GM19324 (cell line): ENCODE data around the gene MAML3.
"Not testable (repeated sequence)": the region's sequence is repeated elsewhere in the genome, so short reads cannot be mapped to it uniquely, and the experiment has no call there.

Experiments
- ATAC-seq: cut with Tn5 transposase; IDR thresholded peaks from one replicate; pipeline ENCODE4 v1.9.1; 2021; ENCODE audit warnings: mild to moderate bottlenecking, moderate library complexity; ENCODE audit not compliant: unreplicated experiment, low FRiP score

Gene MAML3

GRCh38 chr4:139973616-139974015, 180.4 kb downstream of the MAML3 start:
- ATAC-seq: no peak

DNA sequence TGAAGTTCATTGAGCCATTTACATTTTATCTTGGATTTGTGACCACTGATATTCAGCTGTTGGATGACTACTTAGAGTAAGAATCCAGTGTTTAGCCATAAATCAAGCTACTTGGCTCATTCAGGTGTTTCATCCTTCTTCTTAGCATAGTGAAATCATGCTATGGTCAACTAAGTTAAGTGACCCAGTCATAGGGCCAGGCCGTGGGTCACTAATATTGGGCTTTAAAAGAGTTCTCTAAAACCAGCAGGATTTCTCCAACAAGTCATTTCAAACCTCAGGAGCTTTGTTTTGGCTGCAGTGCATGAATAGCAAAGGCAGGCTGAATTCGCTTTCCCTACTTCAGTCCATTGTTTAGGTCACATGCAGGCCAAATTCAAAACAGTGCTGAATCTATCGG, 181.0 kb downstream of the MAML3 start:
- ATAC-seq: no peak

DNA sequence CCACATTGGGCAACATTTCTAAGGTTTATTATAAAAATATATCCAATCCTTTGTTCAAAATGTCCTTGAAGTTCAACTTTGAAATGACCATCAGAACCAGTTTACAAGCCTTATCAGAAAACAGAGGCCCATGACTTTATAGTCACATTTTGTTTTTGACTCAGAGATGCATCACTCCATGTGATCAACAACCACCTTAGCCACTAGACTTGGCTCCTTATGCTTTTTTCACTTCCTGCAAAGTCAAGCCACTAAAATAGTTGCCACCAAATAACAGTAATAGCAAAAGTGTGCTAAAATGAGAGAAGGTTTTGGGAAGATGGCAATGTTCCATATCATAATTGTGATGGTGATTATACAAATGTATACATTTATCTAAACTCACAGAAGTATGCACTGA, 181.7 kb downstream of the MAML3 start:
- no peak for ATAC-seq

GRCh38 chr4:139971111-139971510, 182.9 kb downstream of the MAML3 start:
- ATAC-seq: no peak

GRCh38 chr4:139969635-139970266, 184.2 kb downstream of the MAML3 start:
- no peak for ATAC-seq

DNA sequence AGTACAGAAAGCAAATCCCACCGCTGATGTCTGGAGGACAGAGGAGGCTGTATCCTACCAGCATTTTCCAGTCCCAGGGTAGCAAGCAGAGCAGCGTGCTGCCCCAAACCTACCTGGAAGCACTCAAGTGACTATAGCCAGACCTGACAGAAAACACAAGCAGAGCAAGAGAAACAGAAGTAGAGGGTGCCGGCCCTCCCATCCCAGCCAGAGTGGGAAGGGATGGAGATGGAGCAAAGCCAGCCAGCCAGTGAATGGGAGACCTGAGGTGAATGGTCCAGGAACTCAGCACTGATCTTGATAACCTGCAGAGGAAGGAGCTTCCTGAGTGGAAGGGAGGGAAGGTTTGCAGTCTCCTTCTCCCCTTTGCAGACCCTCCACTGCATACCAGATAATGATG, 185.2 kb downstream of the MAML3 start:
- ATAC-seq: no peak

GRCh38 chr4:139966383-139966782, 187.6 kb downstream of the MAML3 start:
- ATAC-seq: no peak

DNA sequence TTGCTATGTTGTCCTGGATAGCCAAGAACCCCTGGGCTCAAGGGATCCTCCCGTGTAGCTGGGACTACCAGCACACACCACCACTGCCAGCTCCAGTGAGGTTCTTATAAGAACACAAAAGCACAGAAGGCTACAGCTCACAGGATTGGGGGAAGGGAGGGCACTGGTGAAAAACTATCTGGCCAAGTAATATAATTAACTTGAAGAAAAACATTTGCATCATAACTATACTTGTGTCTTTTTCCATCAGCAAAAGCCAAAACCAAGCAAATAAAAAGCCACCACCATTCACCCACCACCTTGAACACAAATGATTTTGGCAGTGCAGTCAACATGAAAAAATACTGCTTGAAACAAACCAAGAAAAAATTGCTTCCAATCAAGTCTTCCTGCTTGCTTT, 188.2 kb downstream of the MAML3 start:
- no peak for ATAC-seq

- no peak for ATAC-seq
Observed at GRCh38 chr4:139963708-139964107, 190.3 kb downstream of the MAML3 start.

DNA sequence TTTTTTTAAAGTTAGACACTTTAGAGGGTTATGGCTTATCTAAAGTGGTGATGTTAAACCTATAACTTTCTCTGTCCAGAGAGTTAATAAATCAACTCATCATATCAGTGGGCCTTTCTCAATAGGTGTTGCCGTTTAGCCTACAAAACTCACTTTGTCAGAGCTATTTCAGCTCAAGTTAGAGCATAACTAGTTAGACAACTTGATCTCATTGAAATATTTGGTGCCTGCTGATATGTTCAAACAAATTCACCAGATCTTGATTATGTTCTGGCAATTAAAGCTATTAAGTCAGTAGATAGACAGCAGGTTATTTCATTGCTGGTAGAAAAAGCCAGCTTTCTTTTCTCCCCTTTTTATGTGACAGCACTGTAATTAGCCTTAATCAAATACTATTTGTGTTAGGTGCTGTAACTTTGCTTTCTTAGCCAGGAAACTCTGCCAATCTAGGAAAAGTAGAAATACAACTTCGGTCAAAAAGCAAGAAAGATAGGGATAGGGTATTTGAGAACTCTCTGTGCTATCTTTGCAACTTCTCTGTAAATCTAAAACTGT, 191.8 kb downstream of the MAML3 start:
- no peak for ATAC-seq

GRCh38 chr4:139961344-139961946, 192.5 kb downstream of the MAML3 start:
- no peak for ATAC-seq

DNA sequence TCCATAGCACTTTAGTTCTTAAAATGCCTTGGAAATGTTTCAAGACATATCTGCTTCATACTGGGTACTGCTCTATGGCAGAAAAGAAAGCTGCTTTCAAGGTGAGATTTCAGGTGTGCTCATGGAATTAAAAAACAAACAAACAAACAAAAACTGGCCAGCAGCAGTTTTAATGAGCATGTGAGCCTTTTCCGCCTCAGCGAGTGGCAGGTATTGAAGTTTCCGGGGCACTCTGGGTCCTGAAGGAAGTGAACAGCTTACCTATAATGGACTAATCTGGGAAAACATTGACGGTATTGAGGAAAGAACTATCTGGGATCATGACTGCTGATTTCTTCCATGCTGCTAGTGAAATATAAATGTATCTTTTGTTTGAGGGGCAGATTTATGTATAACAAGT, 194.6 kb downstream of the MAML3 start:
- no peak for ATAC-seq

GRCh38 chr4:139958739-139959098, 195.3 kb downstream of the MAML3 start:
- no peak for ATAC-seq

- ATAC-seq: no peak
Observed at GRCh38 chr4:139957986-139958738, 195.8 kb downstream of the MAML3 start.

DNA sequence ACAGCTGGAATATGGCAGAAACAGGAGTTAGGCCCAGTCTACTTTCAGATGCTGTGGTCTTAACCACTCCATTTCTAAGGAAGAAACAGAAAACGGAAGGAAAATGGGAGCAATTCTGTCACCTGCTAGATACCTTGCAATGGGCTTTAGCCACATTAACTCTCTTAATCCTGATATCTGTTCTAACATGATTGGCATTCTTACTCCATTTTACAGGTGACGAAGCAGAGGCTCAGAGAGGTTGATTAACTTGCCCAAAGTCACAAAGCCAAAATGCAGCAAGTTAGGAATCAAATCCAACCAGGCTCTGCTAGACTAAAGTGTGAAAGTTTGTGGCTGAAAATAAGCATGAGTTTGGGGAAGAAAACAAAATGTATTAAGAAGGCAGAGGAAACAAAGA, 196.9 kb downstream of the MAML3 start:
- ATAC-seq: no peak

DNA sequence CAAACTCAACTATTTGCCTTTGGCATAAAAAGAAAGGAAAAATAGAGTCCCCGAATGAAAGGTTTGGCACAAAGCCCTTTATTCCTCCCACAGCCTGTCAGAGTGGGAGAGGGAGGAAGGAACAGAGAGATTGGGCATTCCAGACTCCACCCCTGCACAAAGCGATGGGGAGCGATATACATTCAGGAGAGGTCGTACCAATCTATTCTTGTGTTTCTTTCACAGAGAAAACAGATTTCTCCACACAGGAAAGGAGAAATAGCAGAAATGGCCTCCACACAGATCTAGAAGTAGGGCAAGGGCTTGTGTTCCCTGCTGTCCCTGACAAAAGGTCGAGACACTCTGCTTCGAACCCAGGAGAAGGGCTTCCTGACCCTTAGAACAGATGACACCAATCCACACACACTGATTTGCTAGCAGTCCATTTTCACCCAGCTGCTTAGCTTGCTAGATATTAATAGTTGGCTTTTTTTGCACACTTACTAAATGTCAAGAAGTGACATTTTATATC, 197.4 kb downstream of the MAML3 start:
- no peak for ATAC-seq

DNA sequence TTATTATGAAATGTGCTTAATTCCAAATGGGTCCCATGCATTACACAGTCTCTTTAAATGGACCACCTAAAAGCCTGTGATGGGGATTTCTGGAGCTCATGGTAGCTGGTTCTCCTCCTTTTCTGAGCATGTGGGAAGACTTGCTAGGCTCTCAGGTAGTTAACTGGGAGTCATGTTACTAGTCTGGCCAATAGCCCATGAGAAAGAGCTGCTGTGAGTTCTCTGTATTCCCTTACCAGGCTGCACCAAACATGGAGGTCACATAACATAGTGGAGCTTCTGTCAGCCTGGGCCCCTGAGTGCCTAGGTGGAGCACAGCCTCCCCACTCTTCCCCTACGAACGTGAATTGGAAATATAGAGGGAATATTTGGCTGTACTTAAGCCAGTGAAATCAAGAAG, 198.4 kb downstream of the MAML3 start:
- no peak for ATAC-seq

DNA sequence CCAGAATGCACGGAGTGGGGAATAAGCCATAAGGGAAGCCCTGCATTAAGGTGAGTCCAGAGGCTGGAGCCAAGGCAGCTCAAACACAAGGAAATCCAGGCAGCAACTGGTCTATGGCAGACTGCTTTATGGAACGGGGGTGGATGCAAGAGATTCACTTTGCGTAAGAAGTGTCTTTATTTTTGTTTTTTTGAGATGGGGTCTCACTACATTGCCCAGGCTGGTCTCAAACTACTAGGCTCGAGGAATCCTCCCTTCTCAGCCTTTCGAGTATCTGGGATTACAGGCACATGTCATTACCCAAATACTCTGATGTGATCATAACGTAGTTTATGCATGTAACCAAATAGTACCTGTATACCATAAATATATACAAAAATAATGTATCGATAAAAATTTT, 199.5 kb downstream of the MAML3 start:
- no peak for ATAC-seq

DNA sequence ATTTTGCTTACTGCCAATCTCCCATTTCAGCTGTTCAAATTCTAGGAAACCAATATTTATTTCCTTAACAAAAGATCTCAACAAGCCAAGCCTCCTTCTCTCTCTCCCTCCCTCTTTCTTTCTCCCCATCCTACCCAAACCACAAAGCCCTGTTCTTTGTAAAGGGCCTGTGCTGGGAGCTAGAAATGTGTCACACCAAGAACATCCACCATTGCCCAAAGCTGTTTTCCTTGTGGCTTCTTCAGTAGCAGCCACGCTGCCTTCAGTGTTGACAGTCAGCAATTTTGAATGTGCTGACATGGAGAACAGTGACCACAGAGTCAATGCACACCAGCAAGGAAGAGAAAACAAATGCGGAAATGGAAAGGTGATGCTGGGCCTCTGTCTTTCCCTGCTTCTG, 203.0 kb downstream of the MAML3 start:
- no peak for ATAC-seq

- ATAC-seq: peak; percentile 50
Observed at GRCh38 chr4:139950568-139950967, 203.4 kb downstream of the MAML3 start.

DNA sequence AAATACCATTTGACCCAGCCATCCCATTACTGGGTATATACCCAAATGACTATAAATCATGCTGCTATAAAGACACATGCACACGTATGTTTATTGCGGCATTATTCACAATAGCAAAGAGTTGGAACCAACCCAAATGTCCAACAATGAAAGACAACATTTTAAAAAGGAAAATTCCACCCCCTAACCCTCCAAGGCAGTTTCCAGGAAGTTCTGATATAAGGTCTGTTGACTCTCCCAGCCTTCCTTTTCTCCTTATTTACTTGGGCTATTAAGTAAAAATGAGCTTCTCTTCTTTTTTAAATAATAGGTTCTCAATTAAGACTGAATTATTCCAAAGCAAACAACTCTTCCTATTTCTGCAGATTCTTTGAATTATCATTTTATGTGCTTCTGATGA, 209.1 kb downstream of the MAML3 start:
- ATAC-seq: not testable (repeated sequence)
